ENCODE measurements around the gene PLEKHA5.
"Not testable (repeated sequence)": the region's sequence is repeated elsewhere in the genome, so short reads cannot be mapped to it uniquely, and the experiment has no call there.

DNA sequence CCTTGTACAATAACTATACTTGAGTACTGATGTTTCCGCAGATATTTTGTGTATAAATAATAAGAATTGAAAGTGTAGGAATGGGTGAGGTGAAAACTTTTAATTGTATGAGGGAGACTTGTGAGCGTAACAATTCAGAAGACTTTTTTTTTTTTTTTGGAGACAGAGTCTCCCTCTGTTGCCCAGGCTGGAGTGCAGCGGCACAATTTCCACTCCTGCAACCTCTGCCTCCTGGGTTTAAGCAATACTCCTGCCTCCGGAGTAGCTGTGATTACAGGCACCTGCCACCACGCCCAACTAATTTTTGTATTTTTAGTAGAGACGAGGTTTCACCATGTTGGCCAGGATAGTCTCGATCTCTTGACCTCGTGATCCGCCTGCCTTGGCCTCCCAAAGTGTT lies 40.8 kb downstream of the PLEKHA5 start:
- TF ChIP-seq ZNF331 (CRISPR knock-in tag; IDR thresholded peaks at IDR 0.05; ENCODE audit: low read depth); EZH2 (IDR thresholded peaks at IDR 0.05; ENCODE audit: low read depth, unreplicated experiment); POLR2AphosphoS5 (IDR thresholded peaks at IDR 0.05; ENCODE audit: low read depth); EZH2phosphoT487 (IDR thresholded peaks at IDR 0.05; ENCODE audit: unreplicated experiment); CREB1 (CRISPR knock-in tag; IDR thresholded peaks at IDR 0.05; ENCODE audit: low read depth); STAT1 (IDR thresholded peaks at IDR 0.05; ENCODE audit: unreplicated experiment); JUNB (IDR thresholded peaks at IDR 0.05; ENCODE audit: unreplicated experiment); ZNF114 (CRISPR knock-in tag; IDR thresholded peaks at IDR 0.05): not testable (repeated sequence)
- TF ChIP-seq CTCF (conservative IDR thresholded peaks at IDR 0.05; ENCODE audit: low read depth in 2 of 2), result peak; percentile 25 to 29; a peak in 3 of 4 replicates
- TF ChIP-seq, protein P1, sequence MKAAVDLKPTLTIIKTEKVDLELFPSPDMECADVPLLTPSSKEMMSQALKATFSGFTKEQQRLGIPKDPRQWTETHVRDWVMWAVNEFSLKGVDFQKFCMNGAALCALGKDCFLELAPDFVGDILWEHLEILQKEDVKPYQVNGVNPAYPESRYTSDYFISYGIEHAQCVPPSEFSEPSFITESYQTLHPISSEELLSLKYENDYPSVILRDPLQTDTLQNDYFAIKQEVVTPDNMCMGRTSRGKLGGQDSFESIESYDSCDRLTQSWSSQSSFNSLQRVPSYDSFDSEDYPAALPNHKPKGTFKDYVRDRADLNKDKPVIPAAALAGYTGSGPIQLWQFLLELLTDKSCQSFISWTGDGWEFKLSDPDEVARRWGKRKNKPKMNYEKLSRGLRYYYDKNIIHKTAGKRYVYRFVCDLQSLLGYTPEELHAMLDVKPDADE (IDR thresholded peaks at IDR 0.05), result not testable (repeated sequence)
- TF ChIP-seq, protein P2, sequence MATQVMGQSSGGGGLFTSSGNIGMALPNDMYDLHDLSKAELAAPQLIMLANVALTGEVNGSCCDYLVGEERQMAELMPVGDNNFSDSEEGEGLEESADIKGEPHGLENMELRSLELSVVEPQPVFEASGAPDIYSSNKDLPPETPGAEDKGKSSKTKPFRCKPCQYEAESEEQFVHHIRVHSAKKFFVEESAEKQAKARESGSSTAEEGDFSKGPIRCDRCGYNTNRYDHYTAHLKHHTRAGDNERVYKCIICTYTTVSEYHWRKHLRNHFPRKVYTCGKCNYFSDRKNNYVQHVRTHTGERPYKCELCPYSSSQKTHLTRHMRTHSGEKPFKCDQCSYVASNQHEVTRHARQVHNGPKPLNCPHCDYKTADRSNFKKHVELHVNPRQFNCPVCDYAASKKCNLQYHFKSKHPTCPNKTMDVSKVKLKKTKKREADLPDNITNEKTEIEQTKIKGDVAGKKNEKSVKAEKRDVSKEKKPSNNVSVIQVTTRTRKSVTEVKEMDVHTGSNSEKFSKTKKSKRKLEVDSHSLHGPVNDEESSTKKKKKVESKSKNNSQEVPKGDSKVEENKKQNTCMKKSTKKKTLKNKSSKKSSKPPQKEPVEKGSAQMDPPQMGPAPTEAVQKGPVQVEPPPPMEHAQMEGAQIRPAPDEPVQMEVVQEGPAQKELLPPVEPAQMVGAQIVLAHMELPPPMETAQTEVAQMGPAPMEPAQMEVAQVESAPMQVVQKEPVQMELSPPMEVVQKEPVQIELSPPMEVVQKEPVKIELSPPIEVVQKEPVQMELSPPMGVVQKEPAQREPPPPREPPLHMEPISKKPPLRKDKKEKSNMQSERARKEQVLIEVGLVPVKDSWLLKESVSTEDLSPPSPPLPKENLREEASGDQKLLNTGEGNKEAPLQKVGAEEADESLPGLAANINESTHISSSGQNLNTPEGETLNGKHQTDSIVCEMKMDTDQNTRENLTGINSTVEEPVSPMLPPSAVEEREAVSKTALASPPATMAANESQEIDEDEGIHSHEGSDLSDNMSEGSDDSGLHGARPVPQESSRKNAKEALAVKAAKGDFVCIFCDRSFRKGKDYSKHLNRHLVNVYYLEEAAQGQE (IDR thresholded peaks at IDR 0.05; ENCODE audit: unreplicated experiment), result not testable (repeated sequence)
- TF ChIP-seq, protein P3, sequence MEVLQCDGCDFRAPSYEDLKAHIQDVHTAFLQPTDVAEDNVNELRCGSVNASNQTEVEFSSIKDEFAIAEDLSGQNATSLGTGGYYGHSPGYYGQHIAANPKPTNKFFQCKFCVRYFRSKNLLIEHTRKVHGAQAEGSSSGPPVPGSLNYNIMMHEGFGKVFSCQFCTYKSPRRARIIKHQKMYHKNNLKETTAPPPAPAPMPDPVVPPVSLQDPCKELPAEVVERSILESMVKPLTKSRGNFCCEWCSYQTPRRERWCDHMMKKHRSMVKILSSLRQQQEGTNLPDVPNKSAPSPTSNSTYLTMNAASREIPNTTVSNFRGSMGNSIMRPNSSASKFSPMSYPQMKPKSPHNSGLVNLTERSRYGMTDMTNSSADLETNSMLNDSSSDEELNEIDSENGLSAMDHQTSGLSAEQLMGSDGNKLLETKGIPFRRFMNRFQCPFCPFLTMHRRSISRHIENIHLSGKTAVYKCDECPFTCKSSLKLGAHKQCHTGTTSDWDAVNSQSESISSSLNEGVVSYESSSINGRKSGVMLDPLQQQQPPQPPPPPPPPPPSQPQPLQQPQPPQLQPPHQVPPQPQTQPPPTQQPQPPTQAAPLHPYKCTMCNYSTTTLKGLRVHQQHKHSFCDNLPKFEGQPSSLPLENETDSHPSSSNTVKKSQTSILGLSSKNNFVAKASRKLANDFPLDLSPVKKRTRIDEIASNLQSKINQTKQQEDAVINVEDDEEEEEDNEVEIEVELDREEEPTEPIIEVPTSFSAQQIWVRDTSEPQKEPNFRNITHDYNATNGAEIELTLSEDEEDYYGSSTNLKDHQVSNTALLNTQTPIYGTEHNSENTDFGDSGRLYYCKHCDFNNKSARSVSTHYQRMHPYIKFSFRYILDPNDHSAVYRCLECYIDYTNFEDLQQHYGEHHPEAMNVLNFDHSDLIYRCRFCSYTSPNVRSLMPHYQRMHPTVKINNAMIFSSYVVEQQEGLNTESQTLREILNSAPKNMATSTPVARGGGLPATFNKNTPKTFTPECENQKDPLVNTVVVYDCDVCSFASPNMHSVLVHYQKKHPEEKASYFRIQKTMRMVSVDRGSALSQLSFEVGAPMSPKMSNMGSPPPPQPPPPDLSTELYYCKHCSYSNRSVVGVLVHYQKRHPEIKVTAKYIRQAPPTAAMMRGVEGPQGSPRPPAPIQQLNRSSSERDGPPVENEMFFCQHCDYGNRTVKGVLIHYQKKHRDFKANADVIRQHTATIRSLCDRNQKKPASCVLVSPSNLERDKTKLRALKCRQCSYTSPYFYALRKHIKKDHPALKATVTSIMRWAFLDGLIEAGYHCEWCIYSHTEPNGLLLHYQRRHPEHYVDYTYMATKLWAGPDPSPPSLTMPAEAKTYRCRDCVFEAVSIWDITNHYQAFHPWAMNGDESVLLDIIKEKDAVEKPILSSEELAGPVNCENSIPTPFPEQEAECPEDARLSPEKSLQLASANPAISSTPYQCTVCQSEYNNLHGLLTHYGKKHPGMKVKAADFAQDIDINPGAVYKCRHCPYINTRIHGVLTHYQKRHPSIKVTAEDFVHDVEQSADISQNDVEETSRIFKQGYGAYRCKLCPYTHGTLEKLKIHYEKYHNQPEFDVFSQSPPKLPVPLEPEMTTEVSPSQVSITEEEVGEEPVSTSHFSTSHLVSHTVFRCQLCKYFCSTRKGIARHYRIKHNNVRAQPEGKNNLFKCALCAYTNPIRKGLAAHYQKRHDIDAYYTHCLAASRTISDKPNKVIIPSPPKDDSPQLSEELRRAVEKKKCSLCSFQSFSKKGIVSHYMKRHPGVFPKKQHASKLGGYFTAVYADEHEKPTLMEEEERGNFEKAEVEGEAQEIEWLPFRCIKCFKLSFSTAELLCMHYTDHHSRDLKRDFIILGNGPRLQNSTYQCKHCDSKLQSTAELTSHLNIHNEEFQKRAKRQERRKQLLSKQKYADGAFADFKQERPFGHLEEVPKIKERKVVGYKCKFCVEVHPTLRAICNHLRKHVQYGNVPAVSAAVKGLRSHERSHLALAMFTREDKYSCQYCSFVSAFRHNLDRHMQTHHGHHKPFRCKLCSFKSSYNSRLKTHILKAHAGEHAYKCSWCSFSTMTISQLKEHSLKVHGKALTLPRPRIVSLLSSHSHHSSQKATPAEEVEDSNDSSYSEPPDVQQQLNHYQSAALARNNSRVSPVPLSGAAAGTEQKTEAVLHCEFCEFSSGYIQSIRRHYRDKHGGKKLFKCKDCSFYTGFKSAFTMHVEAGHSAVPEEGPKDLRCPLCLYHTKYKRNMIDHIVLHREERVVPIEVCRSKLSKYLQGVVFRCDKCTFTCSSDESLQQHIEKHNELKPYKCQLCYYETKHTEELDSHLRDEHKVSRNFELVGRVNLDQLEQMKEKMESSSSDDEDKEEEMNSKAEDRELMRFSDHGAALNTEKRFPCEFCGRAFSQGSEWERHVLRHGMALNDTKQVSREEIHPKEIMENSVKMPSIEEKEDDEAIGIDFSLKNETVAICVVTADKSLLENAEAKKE (CRISPR knock-in tag; IDR thresholded peaks at IDR 0.05), result not testable (repeated sequence)

Measured in GM23338 (cell line).